H1 (cell line): ENCODE measurements around the gene C1orf146. TPM values are rescaled to one million over a fixed set of nuclear protein-coding genes. Genes with fewer than 3 reads are reported as not detected.

Experiments
- CTCF ChIA-PET: fragments of 300-600 bp; sonication (Branson Sonifier 250); formaldehyde crosslinking; loops from one replicate; lab custom pipeline; 2021; ENCODE audit not compliant: partially characterized antibody; lab: Charles Lee
- POLR2A ChIA-PET: fragments of 300-600 bp; sonication (Branson Sonifier 250); formaldehyde crosslinking; loops from one replicate; lab custom pipeline; 2021; ENCODE audit warnings: inconsistent platforms; ENCODE audit not compliant: partially characterized antibody; lab: Charles Lee
- DNase-seq, 2 experiments: peaks; one replicate each; pipeline versions ENCODE4 v3.0.0 to v3.0.0-alpha.2; 2010 to 2022; ENCODE audit warnings: low spot score in 2 of 2, low read depth in 1 of 2, mixed read lengths in 1 of 2
- FAIRE-seq: peaks from 2 replicates; lab custom pipeline; 2011; peaks lifted over from hg19 to GRCh38; lab: Jason Lieb, UNC
- H2AFZ ChIP-seq: 2 replicates; pipeline ENCODE4 v1.8.1; 2012; ENCODE audit warnings: low read length, inconsistent platforms
- H2AK5ac ChIP-seq: 2 replicates; pipeline ENCODE4 v1.6.1; 2013; ENCODE audit warnings: low read depth, low read length
- H2BK120ac ChIP-seq: replicated peaks from 2 replicates; pipeline ENCODE3; 2013; ENCODE audit warnings: low read depth, low read length, inconsistent platforms
- H2BK12ac ChIP-seq: 2 replicates; pipeline ENCODE4 v1.6.1; 2013; ENCODE audit warnings: low read depth, low read length
- H2BK15ac ChIP-seq: 2 replicates; pipeline ENCODE4 v1.6.1; 2013; ENCODE audit warnings: low read length
- H2BK20ac ChIP-seq: 2 replicates; pipeline ENCODE4 v1.6.1; 2013; ENCODE audit warnings: low read length
- H2BK5ac ChIP-seq: 2 replicates; pipeline ENCODE4 v1.6.1; 2013; ENCODE audit warnings: low read depth, low read length
- H3K14ac ChIP-seq: 2 replicates; pipeline ENCODE4 v1.6.1; 2013; ENCODE audit warnings: inconsistent platforms; ENCODE audit not compliant: insufficient read length
- H3K18ac ChIP-seq: 2 replicates; pipeline ENCODE4 v1.6.1; 2013; ENCODE audit warnings: low read length; ENCODE audit errors: extremely low read depth
- H3K23ac ChIP-seq: 2 replicates; pipeline ENCODE4 v1.6.1; 2013; ENCODE audit warnings: inconsistent platforms; ENCODE audit not compliant: insufficient read length
- H3K23me2 ChIP-seq: 2 replicates; pipeline ENCODE4 v1.6.1; 2013; ENCODE audit warnings: low read depth, low read length
- H3K27ac ChIP-seq: 2 replicates; pipeline ENCODE4 v1.6.1; 2011; ENCODE audit warnings: low read depth, low read length, inconsistent platforms
- H3K27me3 ChIP-seq, 4 experiments: replicated peaks in 1 of 4; 1 replicate in 1 of 4; 2 replicates in 3 of 4; pipeline versions ENCODE4 v1.6.1 to v1.8.1; 2011 to 2013; ENCODE audit warnings: low read length in 3 of 4, mild to moderate bottlenecking in 3 of 4, inconsistent platforms in 2 of 4, mixed read lengths in 2 of 4, moderate library complexity in 1 of 4; ENCODE audit not compliant: control insufficient read depth in 3 of 4, insufficient read depth in 3 of 4; ENCODE audit errors: extremely low read depth in 1 of 4
- H3K36me3 ChIP-seq, 4 experiments: 2 replicates each; pipeline versions ENCODE4 v1.6.1 to v1.8.1; 2011 to 2013; ENCODE audit warnings: mild to moderate bottlenecking in 4 of 4, low read length in 3 of 4, moderate library complexity in 2 of 4, control low read depth in 1 of 4, inconsistent platforms in 1 of 4; ENCODE audit not compliant: insufficient read depth in 4 of 4, control insufficient read depth in 2 of 4
- H3K4ac ChIP-seq: replicated peaks from 2 replicates; pipeline ENCODE3; 2013; ENCODE audit warnings: low read length, low read depth, mixed read lengths, inconsistent platforms; ENCODE audit not compliant: insufficient read length
- H3K4me1 ChIP-seq, 4 experiments: replicated peaks in 1 of 4; 1 replicate in 1 of 4; 2 replicates in 3 of 4; pipeline versions ENCODE4 v1.6.1 to v1.8.1; 2011 to 2013; ENCODE audit warnings: low read length in 3 of 4, inconsistent platforms in 2 of 4, mixed read lengths in 1 of 4; ENCODE audit not compliant: insufficient read depth in 4 of 4, control insufficient read depth in 3 of 4
- H3K4me2 ChIP-seq, 2 experiments: 2 replicates each; pipeline versions ENCODE4 v1.6.1 to v1.8.1; 2011 to 2013; ENCODE audit warnings: low read depth in 2 of 2, low read length in 2 of 2, control low read depth in 1 of 2, inconsistent platforms in 1 of 2, mild to moderate bottlenecking in 1 of 2; ENCODE audit not compliant: insufficient read depth in 1 of 2
- H3K4me3 ChIP-seq, 4 experiments: fragments of 200-600, 300-600 bp in 1 of 4; sonication (generic), shearing (Covaris generic), sonication (Bioruptor Twin) in 1 of 4; 2 replicates each; pipeline versions ENCODE4 v1.5.1 to v1.8.1; 2011 to 2016; ENCODE audit warnings: low read length in 4 of 4, low read depth in 3 of 4, control low read depth in 2 of 4, inconsistent platforms in 2 of 4, mild to moderate bottlenecking in 2 of 4, mixed read lengths in 1 of 4, moderate library complexity in 1 of 4; ENCODE audit not compliant: insufficient read depth in 2 of 4; ENCODE audit errors: extremely low read depth in 1 of 4
- H3K56ac ChIP-seq: replicated peaks from 2 replicates; pipeline ENCODE3; 2013; ENCODE audit warnings: low read depth, mild to moderate bottlenecking, mixed read lengths, low read length, inconsistent platforms; ENCODE audit not compliant: insufficient read length
- H3K79me1 ChIP-seq: 2 replicates; pipeline ENCODE4 v1.6.1; 2013; ENCODE audit warnings: low read depth, low read length, control low read depth
- H3K79me2 ChIP-seq, 2 experiments: 2 replicates each; pipeline versions ENCODE4 v1.6.1 to v1.8.1; 2012 to 2013; ENCODE audit warnings: low read length in 2 of 2, mild to moderate bottlenecking in 2 of 2, inconsistent platforms in 1 of 2; ENCODE audit not compliant: insufficient read depth in 2 of 2, control insufficient read depth in 1 of 2
- H3K9ac ChIP-seq, 4 experiments: replicated peaks in 1 of 4; 1 replicate in 1 of 4; 2 replicates in 3 of 4; pipeline versions ENCODE4 v1.6.1 to v1.8.1; 2011 to 2013; ENCODE audit warnings: low read depth in 3 of 4, low read length in 3 of 4, control low read depth in 2 of 4, mild to moderate bottlenecking in 2 of 4, moderate library complexity in 2 of 4, inconsistent platforms in 1 of 4; ENCODE audit errors: extremely low read depth in 1 of 4
- H3K9me3 ChIP-seq, 2 experiments: 2 replicates each; pipeline versions ENCODE4 v1.6.1 to v1.8.1; 2012 to 2013; ENCODE audit warnings: mild to moderate bottlenecking in 2 of 2, moderate library complexity in 2 of 2, control low read depth in 1 of 2, inconsistent platforms in 1 of 2, low read depth in 1 of 2, low read length in 1 of 2, mixed read lengths in 1 of 2; ENCODE audit not compliant: insufficient read depth in 2 of 2
- H4K20me1 ChIP-seq, 2 experiments: replicated peaks in 1 of 2; 2 replicates each; pipeline versions ENCODE3 to v1.8.1; 2011 to 2013; ENCODE audit warnings: inconsistent platforms in 2 of 2, low read length in 2 of 2, mild to moderate bottlenecking in 1 of 2; ENCODE audit not compliant: insufficient read depth in 2 of 2, control insufficient read depth in 1 of 2
- H4K5ac ChIP-seq: 2 replicates; pipeline ENCODE4 v1.6.1; 2013; ENCODE audit warnings: low read length, low read depth, mixed read lengths, inconsistent platforms; ENCODE audit not compliant: insufficient read length
- H4K8ac ChIP-seq: 2 replicates; pipeline ENCODE4 v1.8.0; 2013; ENCODE audit warnings: mild to moderate bottlenecking, moderate library complexity, low read length, inconsistent platforms; ENCODE audit not compliant: insufficient read depth; ENCODE audit errors: extremely low read depth
- H4K91ac ChIP-seq: replicated peaks from 2 replicates; pipeline ENCODE3; 2013; ENCODE audit warnings: low read length, mixed read lengths, inconsistent platforms; ENCODE audit not compliant: insufficient read length
- ASH2L ChIP-seq: fragments of 200-600, 300-600 bp; sonication (generic); IDR thresholded peaks from one replicate; pipeline ENCODE4 v1.7.1; 2017; ENCODE audit warnings: low read length
- BRCA1 ChIP-seq: IDR thresholded peaks from 2 replicates; pipeline ENCODE4 v1.6.1; 2012; ENCODE audit warnings: low read depth, low read length, improper control_type of control experiment
- CBX8 ChIP-seq: fragments of 300-800, 300-1000 bp; sonication (generic); IDR thresholded peaks from 2 replicates; pipeline ENCODE4 v1.7.1; 2016; ENCODE audit warnings: low read depth, low read length, borderline replicate concordance
- EP300 ChIP-seq, 2 experiments: IDR thresholded peaks; 1 replicate in 1 of 2; 2 replicates in 1 of 2; pipeline ENCODE4 v1.6.1; 2011 to 2012; ENCODE audit warnings: low read depth in 2 of 2, low read length in 2 of 2, mild to moderate bottlenecking in 2 of 2, borderline replicate concordance in 1 of 2, inconsistent platforms in 1 of 2, moderate library complexity in 1 of 2
- EZH2 ChIP-seq: fragments of 200-600 bp; sonication (generic); IDR thresholded peaks from 2 replicates; pipeline ENCODE4 v1.7.1; 2012; ENCODE audit warnings: low read depth, mild to moderate bottlenecking, moderate library complexity, low read length, inconsistent platforms; ENCODE audit not compliant: severe bottlenecking
- JUND ChIP-seq: IDR thresholded peaks from 2 replicates; pipeline ENCODE4 v1.6.1; 2011; ENCODE audit warnings: mild to moderate bottlenecking, improper control_type of control experiment, low read length
- POU5F1 ChIP-seq: IDR thresholded peaks from 2 replicates; pipeline ENCODE4 v1.6.1; 2011; ENCODE audit warnings: low read depth, mild to moderate bottlenecking, low read length, moderate library complexity
- SAP30 ChIP-seq: fragments of 300-600 bp; sonication (generic); IDR thresholded peaks from 2 replicates; pipeline ENCODE4 v1.7.1; 2012; ENCODE audit warnings: low read length, moderate library complexity, mild to moderate bottlenecking, inconsistent platforms; ENCODE audit not compliant: insufficient read depth, insufficient replicate concordance
- TEAD4 ChIP-seq: IDR thresholded peaks from 2 replicates; pipeline ENCODE4 v1.6.1; 2012; ENCODE audit warnings: low read depth, low read length, inconsistent platforms, mixed read lengths
- YY1 ChIP-seq: IDR thresholded peaks from 2 replicates; pipeline ENCODE4 v1.6.1; 2011; ENCODE audit warnings: low read depth, mild to moderate bottlenecking, low read length
- ZNF274 ChIP-seq: IDR thresholded peaks from 2 replicates; pipeline ENCODE4 v1.7.0; 2012; ENCODE audit warnings: low read length, borderline replicate concordance; ENCODE audit errors: extremely low read depth
- WGBS, 2 experiments: shearing (Covaris generic) in 1 of 2; methylation state at CpG; one replicate each; pipeline versions ENCODE4 v1.1.6 to v1.1.7; 2013 to 2015; ENCODE audit warnings: low lambda C conversion rate in 2 of 2, mixed read lengths in 2 of 2, inconsistent platforms in 1 of 2, low coverage in 1 of 2, missing lambda C conversion rate in 1 of 2; ENCODE audit not compliant: insufficient replicate concordance in 2 of 2, insufficient coverage in 1 of 2, insufficient read length in 1 of 2; ENCODE audit errors: extremely low coverage in 1 of 2, missing lambda C conversion rate in 1 of 2; 5-methylcytosine and 5-hydroxymethylcytosine counted together
- polyA plus RNA-seq, 7 experiments: library from polyadenylated mRNA; depleted of rRNA in 3 of 7; stranded (reverse) in 5 of 7; unstranded in 2 of 7; fragments of >200 nt in 5 of 7; fragments of 200-250 nt in 2 of 7; gene quantifications; 1 replicate in 5 of 7; 2 replicates in 1 of 7; 4 replicates in 1 of 7; pipeline versions ENCODE4 v1.2.1 to v1.2.3, GENCODE V29; 2011 to 2013; ENCODE audit warnings: missing spikeins in 2 of 7, mixed read lengths in 2 of 7
- total RNA-seq: library from RNA; stranded (reverse); fragmentation: NEBNext Ultra II Directional; extraction: Animal tissue kit (Norgen Biotek cat#: 25700); gene quantifications from 2 replicates; pipeline ENCODE4 v1.2.1, GENCODE V29; 2021
- TF ChIP-seq, protein P1 (sequence below): IDR thresholded peaks from 2 replicates; pipeline ENCODE4 v1.6.1; 2011; ENCODE audit warnings: low read length, improper control_type of control experiment

The C1orf146 gene
- total and polyA plus RNA-seq, 2 of the 8 experiments (the other 6 are each of a cell fraction or from before 2014, with no cell fraction given) = not detected

- H4K5ac ChIP-seq = no peak overlapping the region
- FAIRE-seq = no peak
- H3K79me1 ChIP-seq = no peaks in the 10 kb centered on the region
- no peaks in the 10 kb centered on the region for H3K79me2 ChIP-seq
- H2BK120ac ChIP-seq = no peak overlapping the region
- ChIA-PET CTCF (interaction anchor here (0.6 to 0.8 kb wide), 3 partner anchors 10 to 69 kb away, joined by 3 to 4 read pairs (median 3); no protein-coding TSS in a partner anchor), POLR2A (no interaction called here)
- no peak overlapping the region for H2AK5ac ChIP-seq
- H2AFZ ChIP-seq = no peak overlapping the region
- H4K20me1 ChIP-seq = no peaks in the 10 kb centered on the region
- H3K14ac ChIP-seq = no peak overlapping the region
- no peak overlapping the region for H2BK15ac ChIP-seq
- no peak overlapping the region for H3K4me2 ChIP-seq
- no peak for DNase-seq
- no peak overlapping the region for H3K23ac ChIP-seq
- H3K18ac ChIP-seq = no peak overlapping the region
- H3K36me3 ChIP-seq = no peaks in the 10 kb centered on the region
- H3K56ac ChIP-seq = no peak overlapping the region
- no peak overlapping the region for H3K4ac ChIP-seq
- no peak overlapping the region for H3K27ac ChIP-seq
- no peaks in the 10 kb centered on the region for H3K4me1 ChIP-seq
- 93% methylated on average over 2 of the region's 2 CpGs; no CpG with 5 or more reads in 1 of the 2 experiments for WGBS, 2 experiments
- H3K27me3 ChIP-seq = no peaks in the 10 kb centered on the region
- no peak overlapping the region for H4K91ac ChIP-seq
- H2BK12ac ChIP-seq = no peak overlapping the region
- no peak overlapping the region for H2BK20ac ChIP-seq
- H2BK5ac ChIP-seq = no peak overlapping the region
- H4K8ac ChIP-seq = no peak overlapping the region
- no peaks in the 10 kb centered on the region for H3K9me3 ChIP-seq
- no peak overlapping the region for H3K9ac ChIP-seq
- H3K4me3 ChIP-seq = no peak overlapping the region
- no peaks in the 10 kb centered on the region for H3K23me2 ChIP-seq
- TF ChIP-seq SAP30 = no peak
- TF ChIP-seq, protein P1, sequence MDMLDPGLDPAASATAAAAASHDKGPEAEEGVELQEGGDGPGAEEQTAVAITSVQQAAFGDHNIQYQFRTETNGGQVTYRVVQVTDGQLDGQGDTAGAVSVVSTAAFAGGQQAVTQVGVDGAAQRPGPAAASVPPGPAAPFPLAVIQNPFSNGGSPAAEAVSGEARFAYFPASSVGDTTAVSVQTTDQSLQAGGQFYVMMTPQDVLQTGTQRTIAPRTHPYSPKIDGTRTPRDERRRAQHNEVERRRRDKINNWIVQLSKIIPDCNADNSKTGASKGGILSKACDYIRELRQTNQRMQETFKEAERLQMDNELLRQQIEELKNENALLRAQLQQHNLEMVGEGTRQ = no peak
- no peak for TF ChIP-seq BRCA1
- no peak for TF ChIP-seq JUND
- TF ChIP-seq EZH2 = no peak
- TF ChIP-seq ZNF274 = no peak
- TF ChIP-seq YY1 = no peak
- TF ChIP-seq ASH2L = no peak
- TF ChIP-seq POU5F1 = no peak
- no peak for TF ChIP-seq EP300 (IDR thresholded peaks at IDR 0.05; ENCODE audit: borderline replicate concordance in 1 of 2, low read depth in 2 of 2, low read length in 2 of 2)
- no peak for TF ChIP-seq TEAD4
- TF ChIP-seq CBX8 = no peak
Measured at GRCh38 chr1:92169214-92170005, 48.3 kb upstream of the C1orf146 start.
